Activated CD8-positive, alpha-beta T cell treated with anti-CD3 and anti-CD28 coated beads for 36 hours (primary cell): ENCODE results near the gene SH3PXD2B. TPM values are rescaled to one million over a fixed set of nuclear protein-coding genes. Genes with fewer than 3 reads are reported as not detected.

Experiments used
- ATAC-seq: fragments of 200-7000 bp; cut with Tn5 transposase; one replicate; pipeline ENCODE4 v1.10.0; 2021; ENCODE audit warnings: mild to moderate bottlenecking, moderate library complexity
- CTCF ChIA-PET: fragments of 350-600 bp; sonication (Branson Sonifier 250); formaldehyde crosslinking; loops from one replicate; lab custom pipeline; 2021; ENCODE audit warnings: antibody characterized with exemption; lab: Charles Lee
- POLR2A ChIA-PET: fragments of 350-600 bp; sonication (Branson Sonifier 250); formaldehyde crosslinking; loops from one replicate; lab custom pipeline; 2021; ENCODE audit warnings: antibody characterized with exemption; lab: Charles Lee
- DNase-seq: peaks from one replicate; pipeline ENCODE4 v3.0.0-alpha.2; 2020
- H3K27ac Mint-ChIP-seq: one replicate; pipeline ENCODE4 v1.8.0; 2021; ENCODE audit warnings: mild to moderate bottlenecking, mixed read lengths
- H3K27me3 Mint-ChIP-seq: one replicate; pipeline ENCODE4 v1.8.0; 2021; ENCODE audit warnings: mixed read lengths
- H3K36me3 Mint-ChIP-seq: one replicate; pipeline ENCODE4 v1.8.0; 2021; ENCODE audit warnings: low read depth, mixed read lengths
- H3K4me1 Mint-ChIP-seq: one replicate; pipeline ENCODE4 v1.8.0; 2021; ENCODE audit warnings: low read depth, mixed read lengths
- H3K4me3 Mint-ChIP-seq: one replicate; pipeline ENCODE4 v1.8.0; 2021; ENCODE audit warnings: mild to moderate bottlenecking, moderate library complexity, mixed read lengths
- H3K9me3 Mint-ChIP-seq: one replicate; pipeline ENCODE4 v1.8.0; 2021; ENCODE audit warnings: mixed read lengths
- intact Hi-C: fragments of 100-400 bp; cut with micrococcal nuclease; formaldehyde crosslinking; loops from one replicate; pipeline ENCODE4 v1.10.0; 2022
- total RNA-seq, 2 experiments: library from RNA; stranded (reverse); gene quantifications; one replicate each; pipeline ENCODE4 v1.2.3, GENCODE V29; 2021
- TF ChIP-seq, protein P1 (sequence below): fragments of 200-600 bp; IDR thresholded peaks from one replicate; pipeline ENCODE4 v1.8.0; 2022; ENCODE audit warnings: antibody characterized with exemption, mild to moderate bottlenecking

Gene SH3PXD2B
- total RNA-seq, 2 experiments from 2014 or later, result 0.38 to 0.47 TPM

GRCh38 chr5:172315587-172316493, 138.5 kb downstream of the SH3PXD2B start:
- TF ChIP-seq, protein P1, sequence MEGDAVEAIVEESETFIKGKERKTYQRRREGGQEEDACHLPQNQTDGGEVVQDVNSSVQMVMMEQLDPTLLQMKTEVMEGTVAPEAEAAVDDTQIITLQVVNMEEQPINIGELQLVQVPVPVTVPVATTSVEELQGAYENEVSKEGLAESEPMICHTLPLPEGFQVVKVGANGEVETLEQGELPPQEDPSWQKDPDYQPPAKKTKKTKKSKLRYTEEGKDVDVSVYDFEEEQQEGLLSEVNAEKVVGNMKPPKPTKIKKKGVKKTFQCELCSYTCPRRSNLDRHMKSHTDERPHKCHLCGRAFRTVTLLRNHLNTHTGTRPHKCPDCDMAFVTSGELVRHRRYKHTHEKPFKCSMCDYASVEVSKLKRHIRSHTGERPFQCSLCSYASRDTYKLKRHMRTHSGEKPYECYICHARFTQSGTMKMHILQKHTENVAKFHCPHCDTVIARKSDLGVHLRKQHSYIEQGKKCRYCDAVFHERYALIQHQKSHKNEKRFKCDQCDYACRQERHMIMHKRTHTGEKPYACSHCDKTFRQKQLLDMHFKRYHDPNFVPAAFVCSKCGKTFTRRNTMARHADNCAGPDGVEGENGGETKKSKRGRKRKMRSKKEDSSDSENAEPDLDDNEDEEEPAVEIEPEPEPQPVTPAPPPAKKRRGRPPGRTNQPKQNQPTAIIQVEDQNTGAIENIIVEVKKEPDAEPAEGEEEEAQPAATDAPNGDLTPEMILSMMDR, result no peak
- Mint-ChIP-seq H3K27me3 (no peaks in the 10 kb centered on the region), H3K36me3 (no peaks in the 10 kb centered on the region), H3K4me3 (no peak overlapping the region), H3K27ac (no peak overlapping the region), H3K4me1 (no peaks in the 10 kb centered on the region), H3K9me3 (no peaks in the 10 kb centered on the region)
- intact Hi-C loops, result no loop called here
- CTCF ChIA-PET, result no interaction called here
- no peak for ATAC-seq
- no peak for DNase-seq
- POLR2A ChIA-PET, result no interaction called here

GRCh38 chr5:172313915-172314314, 140.4 kb downstream of the SH3PXD2B start:
- TF ChIP-seq, protein P1, result no peak
- H3K4me3 Mint-ChIP-seq, result no peak overlapping the region
- no peaks in the 10 kb centered on the region for H3K27me3 Mint-ChIP-seq
- ChIA-PET POLR2A (no interaction called here), CTCF (no interaction called here)
- DNase-seq (no peak), ATAC-seq (no peak)
- no peaks in the 10 kb centered on the region for H3K9me3 Mint-ChIP-seq
- H3K36me3 Mint-ChIP-seq, result no peaks in the 10 kb centered on the region
- intact Hi-C loops, result no loop called here
- H3K27ac Mint-ChIP-seq, result no peak overlapping the region
- no peaks in the 10 kb centered on the region for H3K4me1 Mint-ChIP-seq

DNA sequence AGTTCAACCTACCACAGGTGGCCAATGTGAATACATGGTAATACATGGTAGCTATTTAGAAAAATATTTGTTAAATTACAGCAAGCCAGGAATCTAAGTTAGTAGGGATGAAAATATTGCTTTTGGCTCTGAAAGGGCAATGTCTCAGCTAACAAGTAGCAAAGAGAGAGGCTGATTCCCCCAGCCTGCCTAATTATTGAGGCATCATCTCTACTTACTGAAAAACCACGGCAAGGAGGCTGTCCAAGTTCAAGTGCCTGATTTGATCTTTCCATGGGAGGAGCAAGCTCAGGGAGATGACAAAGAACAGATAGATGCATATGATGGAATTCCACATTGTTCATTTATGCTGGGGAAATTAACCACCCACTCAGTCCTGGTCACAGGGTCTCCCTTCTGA, 142.0 kb downstream of the SH3PXD2B start:
- Mint-ChIP-seq H3K27ac (no peak overlapping the region), H3K4me3 (no peak overlapping the region), H3K9me3 (no peaks in the 10 kb centered on the region), H3K27me3 (no peaks in the 10 kb centered on the region), H3K4me1 (no peaks in the 10 kb centered on the region), H3K36me3 (no peaks in the 10 kb centered on the region)
- TF ChIP-seq, protein P1, result no peak
- DNase-seq (no peak), ATAC-seq (no peak)
- intact Hi-C loops, result no loop called here
- ChIA-PET POLR2A (no interaction called here), CTCF (no interaction called here)

- DNase-seq (no peak), ATAC-seq (no peak)
- CTCF ChIA-PET, result no interaction called here
- no peaks in the 10 kb centered on the region for H3K36me3 Mint-ChIP-seq
- POLR2A ChIA-PET, result interaction anchor here (0.9 kb wide), 1 partner anchor 145 kb away, joined by 3 read pairs; no protein-coding TSS in a partner anchor
- H3K27me3 Mint-ChIP-seq, result no peaks in the 10 kb centered on the region
- H3K4me3 Mint-ChIP-seq, result no peak overlapping the region
- intact Hi-C loops, result no loop called here
- TF ChIP-seq, protein P1, result no peak
- H3K4me1 Mint-ChIP-seq, result no peaks in the 10 kb centered on the region
- H3K9me3 Mint-ChIP-seq, result no peaks in the 10 kb centered on the region
- no peak overlapping the region for H3K27ac Mint-ChIP-seq
Measured at GRCh38 chr5:172311605-172312004, 142.7 kb downstream of the SH3PXD2B start.

DNA sequence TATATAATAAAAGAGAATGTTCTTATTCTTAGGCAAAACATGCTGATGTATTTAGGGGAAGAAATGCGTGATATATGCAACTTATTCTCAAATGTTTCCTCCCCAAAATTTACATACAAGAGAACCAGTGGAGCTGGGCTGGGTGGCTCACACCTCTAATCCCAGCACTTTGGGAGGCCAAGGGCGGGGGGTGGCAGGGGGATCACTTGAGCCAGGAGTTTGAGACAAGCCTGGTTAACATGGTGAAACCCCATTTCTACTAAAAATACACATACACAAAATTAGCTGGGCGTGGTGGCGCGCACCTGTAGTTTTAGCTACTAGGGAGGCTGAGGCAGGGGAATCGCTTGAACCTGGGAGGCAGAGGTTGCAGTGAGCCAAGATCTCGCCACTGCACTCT, 143.3 kb downstream of the SH3PXD2B start:
- H3K9me3 Mint-ChIP-seq, result peaks cover under 1% of the 10 kb centered on the region
- no peak overlapping the region for H3K27ac Mint-ChIP-seq
- POLR2A ChIA-PET, result interaction anchor here (0.9 kb wide), 1 partner anchor 146 kb away, joined by 3 read pairs; no protein-coding TSS in a partner anchor
- DNase-seq (no peak), ATAC-seq (no peak)
- H3K36me3 Mint-ChIP-seq, result no peaks in the 10 kb centered on the region
- no peaks in the 10 kb centered on the region for H3K4me1 Mint-ChIP-seq
- CTCF ChIA-PET, result no interaction called here
- TF ChIP-seq, protein P1, result no peak
- no peaks in the 10 kb centered on the region for H3K27me3 Mint-ChIP-seq
- H3K4me3 Mint-ChIP-seq, result no peak overlapping the region
- intact Hi-C loops, result no loop called here
